GM18499 (cell line): ENCODE results near the gene MECR.

ENCODE experiments used
- ATAC-seq: cut with Tn5 transposase; IDR thresholded peaks from one replicate; pipeline ENCODE4 v1.9.1; 2021; ENCODE audit warnings: moderate number of reproducible peaks; ENCODE audit not compliant: insufficient read depth, unreplicated experiment

The MECR gene

DNA sequence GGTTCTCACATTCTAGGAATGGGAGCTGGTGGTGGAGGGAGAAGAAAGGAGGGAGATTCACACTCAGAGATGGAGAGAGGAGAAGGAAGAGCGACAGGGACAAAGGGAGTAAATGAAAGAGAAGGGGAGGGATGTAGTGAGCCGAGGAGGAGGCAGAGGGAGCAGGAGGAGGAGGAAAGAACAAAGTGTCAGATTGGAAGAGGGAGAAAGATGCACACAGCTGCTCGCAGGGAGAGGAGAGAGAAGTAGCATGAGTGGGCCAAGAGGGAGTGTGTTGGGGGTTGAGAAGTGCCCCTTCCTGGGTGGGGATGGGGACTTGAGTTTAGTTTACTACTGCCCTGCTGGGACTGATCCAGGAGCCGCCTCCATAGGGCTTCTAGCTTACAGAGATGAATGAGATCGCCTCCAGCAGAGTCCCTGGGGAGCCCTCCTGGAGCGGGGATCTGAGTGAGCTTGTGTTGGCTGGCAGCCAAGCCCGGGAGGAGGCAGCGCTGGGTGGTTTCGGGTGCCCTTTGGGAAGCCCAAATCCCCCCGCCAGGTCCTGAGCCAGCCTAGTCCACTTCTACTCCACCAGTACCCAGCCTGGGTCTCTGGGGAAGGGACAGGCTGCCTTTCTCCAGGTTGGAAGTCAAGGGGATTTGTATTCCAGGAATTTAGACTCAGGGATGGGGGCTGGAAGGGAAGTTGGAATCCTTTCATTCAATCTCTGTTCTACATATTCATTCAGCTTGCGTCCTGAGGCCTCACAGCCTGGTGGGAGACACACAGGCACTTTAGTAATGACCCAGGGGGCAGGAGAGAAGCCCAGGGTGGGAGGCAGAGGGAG, 26.5 kb upstream of the MECR start:
- ATAC-seq = no peak

GRCh38 chr1:29256394-29256793, 25.7 kb upstream of the MECR start:
- ATAC-seq = no peak

- ATAC-seq = no peak
These were observed 24.5 kb upstream of the MECR start for GRCh38 chr1:29255134-29255666.

GRCh38 chr1:29254346-29254745, 23.6 kb upstream of the MECR start:
- ATAC-seq = no peak

DNA sequence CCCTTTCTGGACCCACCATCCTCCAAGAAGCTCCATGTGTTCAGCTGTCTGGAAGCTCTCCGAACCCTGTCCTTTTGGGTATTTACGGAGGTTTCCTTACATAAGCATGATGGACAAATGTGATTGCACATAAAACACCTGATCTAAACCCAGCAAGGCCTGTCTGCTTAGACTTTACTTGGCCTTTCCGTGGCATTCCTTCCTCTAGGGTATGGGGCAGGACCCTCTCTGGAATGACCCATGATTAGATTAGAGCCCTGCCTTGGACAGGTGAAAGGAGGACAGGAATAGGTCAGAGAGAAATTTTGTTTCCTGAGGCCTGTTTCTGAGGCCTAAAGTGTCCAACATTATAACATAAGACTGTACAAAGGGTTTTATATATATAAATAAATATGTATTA, 22.4 kb upstream of the MECR start:
- no peak for ATAC-seq

DNA sequence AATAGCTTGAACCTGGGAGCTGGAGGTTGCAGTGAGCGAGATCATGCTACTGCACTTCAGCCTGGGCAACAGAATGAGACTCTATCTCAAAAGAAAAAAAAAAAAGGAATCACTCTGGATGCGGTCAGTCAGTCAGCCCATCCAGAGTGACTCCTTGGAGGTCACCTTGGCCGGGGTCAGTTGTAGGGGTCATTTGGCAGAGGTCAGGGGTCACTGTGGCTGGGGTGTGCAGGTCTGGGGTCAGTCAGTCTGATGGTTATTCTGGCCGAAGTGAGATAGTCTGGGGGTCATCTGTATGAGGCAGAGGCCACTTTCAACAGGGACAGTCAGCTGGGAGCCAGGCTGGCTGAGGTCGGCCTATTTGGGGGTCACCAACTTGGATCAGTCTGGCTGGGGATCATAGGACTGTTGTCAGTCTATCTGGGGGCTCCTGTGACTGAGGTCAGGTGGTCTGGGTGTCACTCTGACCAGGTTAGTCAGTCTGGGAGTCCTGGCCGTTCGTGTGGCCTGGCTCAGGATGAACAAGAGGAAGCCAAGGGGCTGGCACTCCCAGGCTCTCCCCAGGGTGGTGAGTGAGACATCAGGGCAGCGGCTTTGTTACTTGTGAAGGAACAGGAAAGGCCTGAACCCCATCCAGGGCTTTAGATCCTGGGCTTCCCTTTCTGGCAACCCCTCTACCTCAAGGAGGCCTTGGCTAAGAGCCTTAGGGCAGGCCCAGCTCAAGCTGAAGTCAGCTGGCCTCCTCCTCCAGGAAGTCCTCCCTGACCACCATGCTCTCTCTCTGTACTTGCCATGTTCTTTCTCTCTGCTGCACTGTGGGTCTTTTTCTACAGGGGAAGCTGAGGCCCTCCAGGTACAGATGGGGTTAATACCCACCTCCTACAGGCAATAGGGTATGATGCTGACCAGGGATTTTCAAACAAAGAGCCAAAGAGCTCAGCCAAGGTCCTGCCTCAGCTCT, 20.7 kb upstream of the MECR start:
- no peak for ATAC-seq

GRCh38 chr1:29249951-29250581, 19.3 kb upstream of the MECR start:
- no peak for ATAC-seq

DNA sequence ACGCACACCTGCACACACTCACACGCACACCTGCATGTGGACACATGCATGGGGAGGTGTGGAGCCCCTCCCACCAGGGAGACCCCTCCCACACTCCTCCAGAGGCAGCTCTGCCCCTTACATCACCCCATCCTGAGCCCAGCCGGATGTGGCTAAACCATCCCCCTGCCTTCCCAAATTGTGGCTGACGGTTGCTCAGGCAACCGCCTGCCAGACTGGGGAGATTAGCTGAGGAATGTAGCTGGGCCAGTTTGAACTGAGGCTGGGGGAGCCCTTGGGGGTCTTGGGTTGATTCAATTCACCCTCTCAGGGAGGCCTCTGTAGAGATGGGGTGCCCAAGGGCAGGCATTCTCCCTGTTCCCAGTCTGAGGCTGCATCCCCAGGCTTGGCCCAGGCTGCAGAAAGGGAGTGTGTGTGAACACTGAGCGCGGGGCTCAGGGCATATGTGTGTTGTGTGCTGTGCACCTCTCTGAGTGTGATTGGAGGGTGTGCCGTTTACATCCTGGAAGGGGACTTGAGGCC, 18.5 kb upstream of the MECR start:
- ATAC-seq = no peak

GRCh38 chr1:29248409-29248808, 17.7 kb upstream of the MECR start:
- ATAC-seq = no peak

GRCh38 chr1:29247571-29248273, 17.0 kb upstream of the MECR start:
- ATAC-seq = no peak

GRCh38 chr1:29247044-29247443, 16.3 kb upstream of the MECR start:
- ATAC-seq = no peak

- no peak for ATAC-seq
These were observed 15.1 kb upstream of the MECR start for GRCh38 chr1:29245876-29246275.

DNA sequence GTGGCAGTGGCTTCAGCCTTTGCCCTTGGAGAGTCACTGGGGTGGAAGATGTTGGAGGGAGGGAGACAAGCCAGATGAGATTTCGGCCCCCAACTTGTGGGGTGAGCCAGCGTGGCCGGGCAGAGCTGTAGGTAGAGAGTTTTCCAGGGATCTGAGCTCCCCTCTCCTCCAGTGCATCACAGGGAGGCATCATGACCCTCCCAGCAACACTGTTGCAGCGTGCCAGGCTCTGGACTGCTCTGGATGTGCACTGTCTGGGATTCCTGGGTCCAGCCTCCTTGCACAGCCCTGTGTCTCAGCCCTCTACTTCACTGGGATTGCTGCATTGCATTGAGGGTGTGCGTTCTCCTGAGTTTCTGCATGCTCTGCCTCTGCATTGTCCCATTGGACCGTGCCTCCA, 14.5 kb upstream of the MECR start:
- ATAC-seq = no peak

- ATAC-seq = no peak
These were observed 13.1 kb upstream of the MECR start for GRCh38 chr1:29243871-29244200.

- no peak for ATAC-seq
These were observed 12.5 kb upstream of the MECR start for GRCh38 chr1:29243023-29243870.

GRCh38 chr1:29240986-29241385, 10.3 kb upstream of the MECR start:
- no peak for ATAC-seq

DNA sequence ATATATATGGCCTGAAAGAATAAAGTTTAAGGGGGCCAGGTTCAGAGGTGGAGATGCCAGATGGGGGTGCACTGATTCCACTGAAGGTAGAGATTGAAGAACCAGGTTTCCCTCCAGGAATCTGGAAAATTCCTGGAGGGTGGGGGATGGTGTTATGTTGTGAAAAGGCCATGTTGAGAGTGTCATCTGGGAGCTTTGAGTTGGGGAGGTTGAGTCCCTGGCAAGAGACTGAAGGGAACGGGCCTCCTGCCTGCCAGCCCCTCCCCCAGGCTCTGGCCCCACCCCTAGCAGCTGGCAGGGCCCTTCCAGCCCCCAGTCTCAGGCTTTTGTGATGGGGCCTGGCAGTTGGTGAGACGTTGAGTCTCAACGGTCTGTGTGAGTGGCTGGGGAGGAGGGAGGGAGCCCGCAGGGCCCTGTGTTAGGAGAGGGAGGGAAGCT, 9.7 kb upstream of the MECR start:
- ATAC-seq = no peak

DNA sequence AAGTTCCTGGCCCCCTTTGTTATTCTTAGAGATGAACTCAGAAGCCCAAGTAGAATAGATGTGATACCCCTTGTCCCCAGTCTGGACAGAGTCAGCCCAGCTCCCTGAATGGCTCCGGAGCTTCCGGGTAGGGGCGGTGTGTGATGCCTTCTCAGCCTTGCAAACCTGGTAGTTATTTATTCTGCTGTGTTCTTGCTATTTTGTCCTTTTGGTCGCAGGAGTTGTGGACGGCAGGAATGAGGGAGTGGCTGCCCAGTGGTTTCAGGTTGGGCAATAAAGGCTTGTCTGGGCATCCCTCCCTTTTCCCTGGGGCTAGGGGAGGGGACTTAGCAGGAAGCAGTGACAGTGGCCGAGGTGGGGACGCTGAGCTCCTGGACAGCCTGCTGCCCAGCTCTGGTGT, 8.4 kb upstream of the MECR start:
- no peak for ATAC-seq

GRCh38 chr1:29238620-29239002, 7.9 kb upstream of the MECR start:
- ATAC-seq = no peak
